Measurements from ENCODE around the gene LRRC38.
"Not testable (repeated sequence)": the region's sequence is repeated elsewhere in the genome, so short reads cannot be mapped to it uniquely, and the experiment has no call there.

GRCh38 chr1:13562981-13563380 lies 49.2 kb upstream of the LRRC38 start:
- TF ChIP-seq CTCF, POLR2A, EP300 (IDR thresholded peaks at IDR 0.05): not testable (repeated sequence)
